AG04449 (cell line): Measurements from ENCODE around the gene SCARB1.
"Not testable (repeated sequence)": the region's sequence is repeated elsewhere in the genome, so short reads cannot be mapped to it uniquely, and the experiment has no call there.

Experiments
- CTCF ChIA-PET: fragments of 350-600 bp; formaldehyde crosslinking; extraction: SDS; loops from one replicate; lab custom pipeline; 2021; ENCODE audit warnings: antibody characterized with exemption; lab: Yijun Ruan, JAX
- POLR2A ChIA-PET: fragments of 400-600, 350-600 bp; formaldehyde crosslinking; extraction: SDS; loops from one replicate; lab custom pipeline; 2020; ENCODE audit warnings: antibody characterized with exemption, inconsistent platforms; lab: Yijun Ruan, JAX
- DNase-seq: peaks from one replicate; pipeline ENCODE4 v3.0.0-alpha.2; 2010; ENCODE audit warnings: low read depth, low spot score
- H3K4me3 ChIP-seq: 2 replicates; pipeline ENCODE4 v1.5.1; 2011; ENCODE audit warnings: low read depth, mild to moderate bottlenecking, control low read depth, low read length
- TF ChIP-seq, protein P1 (sequence below): IDR thresholded peaks from one replicate; pipeline ENCODE4 v1.5.1; 2011; ENCODE audit warnings: mild to moderate bottlenecking, moderate library complexity, low read length, control low read depth, inconsistent platforms; ENCODE audit not compliant: insufficient read depth; ENCODE audit errors: missing control alignments

The SCARB1 gene

DNA sequence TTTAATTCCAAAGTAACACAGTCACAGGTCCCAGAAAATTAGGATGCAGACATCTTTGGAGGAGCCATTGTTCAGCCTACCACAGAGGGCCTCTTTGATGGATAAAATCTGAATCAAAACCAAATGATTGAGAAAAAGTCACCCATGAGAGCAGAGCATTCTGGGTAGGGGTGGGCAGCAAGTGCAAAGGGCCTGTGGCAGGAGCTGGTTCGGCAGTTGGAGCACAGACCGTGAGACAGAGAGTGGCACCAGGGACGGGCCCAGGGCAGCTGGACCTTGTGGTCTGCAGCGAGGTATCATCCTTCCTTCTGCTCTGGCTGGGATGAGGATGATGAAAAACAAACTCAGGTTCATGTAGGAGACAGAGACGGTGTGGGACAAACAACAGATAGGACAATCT, 32.8 kb upstream of the SCARB1 start:
- DNase-seq: no peak
- no peak overlapping the region for H3K4me3 ChIP-seq
- TF ChIP-seq, protein P1, sequence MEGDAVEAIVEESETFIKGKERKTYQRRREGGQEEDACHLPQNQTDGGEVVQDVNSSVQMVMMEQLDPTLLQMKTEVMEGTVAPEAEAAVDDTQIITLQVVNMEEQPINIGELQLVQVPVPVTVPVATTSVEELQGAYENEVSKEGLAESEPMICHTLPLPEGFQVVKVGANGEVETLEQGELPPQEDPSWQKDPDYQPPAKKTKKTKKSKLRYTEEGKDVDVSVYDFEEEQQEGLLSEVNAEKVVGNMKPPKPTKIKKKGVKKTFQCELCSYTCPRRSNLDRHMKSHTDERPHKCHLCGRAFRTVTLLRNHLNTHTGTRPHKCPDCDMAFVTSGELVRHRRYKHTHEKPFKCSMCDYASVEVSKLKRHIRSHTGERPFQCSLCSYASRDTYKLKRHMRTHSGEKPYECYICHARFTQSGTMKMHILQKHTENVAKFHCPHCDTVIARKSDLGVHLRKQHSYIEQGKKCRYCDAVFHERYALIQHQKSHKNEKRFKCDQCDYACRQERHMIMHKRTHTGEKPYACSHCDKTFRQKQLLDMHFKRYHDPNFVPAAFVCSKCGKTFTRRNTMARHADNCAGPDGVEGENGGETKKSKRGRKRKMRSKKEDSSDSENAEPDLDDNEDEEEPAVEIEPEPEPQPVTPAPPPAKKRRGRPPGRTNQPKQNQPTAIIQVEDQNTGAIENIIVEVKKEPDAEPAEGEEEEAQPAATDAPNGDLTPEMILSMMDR: no peak
- ChIA-PET POLR2A (no interaction called here), CTCF (interaction anchor here (0.6 to 3.9 kb wide), 2 partner anchors 9 to 122 kb away, joined by 3 to 28 read pairs; no protein-coding TSS in a partner anchor)

GRCh38 chr12:124893792-124894516, 30.3 kb upstream of the SCARB1 start:
- no peak overlapping the region for H3K4me3 ChIP-seq
- DNase-seq: no peak
- POLR2A ChIA-PET: no interaction called here
- CTCF ChIA-PET: interaction anchor here (1.5 to 3.9 kb wide), 2 partner anchors 8 to 12 kb away, joined by 4 to 28 read pairs; no protein-coding TSS in a partner anchor
- TF ChIP-seq, protein P1: no peak

GRCh38 chr12:124888260-124888659, 24.6 kb upstream of the SCARB1 start:
- ChIA-PET POLR2A (no interaction called here), CTCF (interaction anchor here (4.5 kb wide), 1 partner anchor 17 kb away, joined by 27 read pairs; no protein-coding TSS in a partner anchor)
- DNase-seq: no peak
- TF ChIP-seq, protein P1: no peak
- H3K4me3 ChIP-seq: no peak overlapping the region

GRCh38 chr12:124887766-124888165, 24.1 kb upstream of the SCARB1 start:
- DNase-seq, POLR2A ChIA-PET, H3K4me3 ChIP-seq: not testable (repeated sequence)
- CTCF ChIA-PET: interaction anchor here (1.5 to 4.5 kb wide), 2 partner anchors 12 to 18 kb away, joined by 5 to 27 read pairs; no protein-coding TSS in a partner anchor

DNA sequence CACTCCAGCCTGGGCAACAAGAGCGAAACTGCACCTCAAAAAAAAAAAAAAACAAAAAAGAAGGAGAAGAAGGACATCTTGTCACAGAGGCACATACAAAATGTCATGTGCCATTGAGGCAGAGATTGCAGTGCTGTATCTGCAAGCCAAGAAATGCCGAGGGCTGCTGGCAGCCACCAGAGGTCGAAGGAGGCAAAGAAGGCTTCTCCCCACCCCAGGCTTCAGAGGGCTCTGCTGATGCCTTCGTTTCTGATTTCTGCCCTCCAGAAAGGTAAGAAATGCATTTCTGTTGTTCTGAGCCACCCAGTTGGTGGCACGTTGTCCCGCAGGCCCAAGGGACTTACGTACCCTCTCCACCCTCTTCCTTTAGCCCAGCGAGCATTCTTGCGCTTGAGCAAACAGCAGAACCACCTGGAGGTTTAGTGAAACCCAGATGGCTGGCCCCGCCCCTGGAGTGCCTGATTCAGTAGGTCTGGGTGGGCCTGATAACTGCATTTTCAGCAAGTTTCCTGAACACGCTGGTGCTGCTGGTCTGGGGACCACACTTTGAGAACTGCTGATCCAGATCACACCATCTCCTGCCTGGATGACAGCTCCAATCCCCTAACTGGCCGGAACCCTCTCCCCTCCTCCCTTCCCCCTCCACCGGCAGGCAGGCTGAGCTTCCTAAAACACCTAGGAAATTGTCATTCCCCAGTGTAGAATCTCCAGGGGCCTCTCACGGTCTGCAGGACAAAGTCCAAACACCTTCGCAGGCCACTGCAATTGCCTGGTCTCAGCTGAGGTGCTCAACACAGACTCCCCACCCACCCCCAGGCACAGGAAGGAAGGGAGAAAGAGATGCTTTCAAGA, 21.1 kb upstream of the SCARB1 start:
- H3K4me3 ChIP-seq: no peak overlapping the region
- TF ChIP-seq, protein P1: no peak
- ChIA-PET POLR2A (no interaction called here), CTCF (interaction anchor here (1.9 kb wide), 1 partner anchor 20 kb away, joined by 4 read pairs; no protein-coding TSS in a partner anchor)
- DNase-seq: no peak

DNA sequence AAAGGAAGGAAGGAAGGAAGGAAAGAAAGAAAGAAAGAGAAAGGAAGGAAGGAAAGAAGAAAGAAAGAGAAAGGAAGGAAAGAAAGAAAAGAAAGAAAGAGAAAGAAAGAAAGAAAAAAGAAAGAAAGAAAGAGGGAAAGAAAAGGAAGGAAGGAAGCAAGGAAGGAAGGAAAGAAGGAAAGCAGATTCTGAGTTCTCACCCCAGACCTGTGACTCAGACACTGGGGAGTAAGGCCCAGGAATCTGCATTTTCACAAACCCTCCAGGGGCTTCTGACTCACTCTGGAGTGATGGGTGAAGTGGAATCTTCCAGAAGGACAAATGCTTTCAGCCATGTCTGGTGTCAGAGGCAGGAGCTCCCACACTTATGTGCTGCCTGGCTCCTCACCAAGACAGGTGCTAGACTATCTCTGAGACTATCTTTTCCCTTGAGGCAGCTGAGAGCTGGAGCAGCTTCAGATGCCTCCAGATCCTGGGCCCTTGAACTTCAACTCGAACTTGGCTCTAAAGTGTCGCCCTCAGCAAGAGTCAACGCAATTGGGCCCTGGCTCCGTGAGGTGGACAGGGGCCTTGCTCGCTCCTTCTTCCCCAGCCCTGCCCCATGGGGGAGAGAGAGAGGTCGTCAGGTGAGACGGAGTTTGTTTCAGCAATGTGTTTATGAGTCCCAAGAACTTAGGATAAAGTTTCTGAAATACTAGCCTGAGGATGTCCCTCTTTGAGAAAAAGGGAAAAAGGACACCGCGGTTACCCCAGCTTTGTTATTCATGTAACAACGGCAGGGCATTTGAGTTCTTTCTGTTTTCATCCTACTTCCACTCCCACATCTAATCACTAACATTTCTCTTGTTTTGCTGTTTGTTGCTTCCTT, 19.8 kb upstream of the SCARB1 start:
- CTCF ChIA-PET: no interaction called here

More for the DNA sequence above, 19.8 kb upstream of the SCARB1 start:
- H3K4me3 ChIP-seq: no peak overlapping the region
- POLR2A ChIA-PET: no interaction called here
- DNase-seq: no peak
- TF ChIP-seq, protein P1: no peak
